Stimulated activated CD8-positive, alpha-beta memory T cell treated with anti-CD3 and anti-CD28 coated beads, Interleukin-12 subunit alpha, Interleukin-12 subunit beta, amount 100 ng/mL, for 4 hours (primary cell): ENCODE data around the gene ERBB2.

Source experiments
- DNase-seq: peaks from one replicate; pipeline ENCODE4 v3.0.0-alpha.2; 2020; ENCODE audit warnings: low read depth

ERBB2 gene

GRCh38 chr17:39665642-39666224 is 34.1 kb upstream of the ERBB2 start:
- DNase-seq = no peak

- no peak for DNase-seq
Measured at GRCh38 chr17:39666231-39666600, 33.6 kb upstream of the ERBB2 start.

GRCh38 chr17:39666601-39667261 is 33.1 kb upstream of the ERBB2 start:
- no peak for DNase-seq

- no peak for DNase-seq
Measured at GRCh38 chr17:39667262-39667944, 32.5 kb upstream of the ERBB2 start.

GRCh38 chr17:39667945-39668924 is 31.6 kb upstream of the ERBB2 start, which contains the start of gene PNMT:
PNMT (plus strand) TSS chr17:39668453; CDS start chr17:39668476, 23 bp downstream.
- DNase-seq = peak; percentile 39

GRCh38 chr17:39669897-39670735 is 29.7 kb upstream of the ERBB2 start:
- DNase-seq = no peak

GRCh38 chr17:39670746-39671145 is 29.1 kb upstream of the ERBB2 start:
- DNase-seq = no peak

- no peak for DNase-seq
Measured at GRCh38 chr17:39671651-39672521, 28.0 kb upstream of the ERBB2 start.

- no peak for DNase-seq
Measured at GRCh38 chr17:39672522-39673334, 27.1 kb upstream of the ERBB2 start.

GRCh38 chr17:39673335-39674081 is 26.4 kb upstream of the ERBB2 start:
- DNase-seq = no peak

GRCh38 chr17:39674179-39674578 is 25.7 kb upstream of the ERBB2 start:
- DNase-seq = no peak

- no peak for DNase-seq
Measured at GRCh38 chr17:39674702-39675389, 25.0 kb upstream of the ERBB2 start.

GRCh38 chr17:39675390-39676082 is 24.3 kb upstream of the ERBB2 start:
- DNase-seq = no peak

- peak; percentile 13 for DNase-seq
Measured at GRCh38 chr17:39676198-39676819, 23.6 kb upstream of the ERBB2 start.

GRCh38 chr17:39677072-39677471 is 22.8 kb upstream of the ERBB2 start:
- no peak for DNase-seq

- no peak for DNase-seq
Measured at GRCh38 chr17:39677542-39678339, 22.1 kb upstream of the ERBB2 start.
